Activated T-cell treated with anti-CD3 and anti-CD28 coated beads, Interleukin-2, amount 50 U/mL, for 72 hours (primary cell): ENCODE measurements around the gene WSB1. TPM values are rescaled to one million over a fixed set of nuclear protein-coding genes. Genes with fewer than 3 reads are reported as not detected.

Source experiments
- ATAC-seq, 2 donors: fragments of 150-1000 bp; cut with Tn5 transposase; replicated peaks in 1 of 2; 2 replicates each; pipeline ENCODE4 v1.10.0; 2021; ENCODE audit warnings: moderate library complexity in 2 of 2, mild to moderate bottlenecking in 1 of 2
- DNase-seq, 2 donors: peaks; one replicate each; pipeline ENCODE4 v3.0.0; 2021 to 2022; ENCODE audit warnings: mixed read lengths in 1 of 2
- H3K27ac Mint-ChIP-seq: one replicate; pipeline ENCODE4 v1.8.0; 2022; ENCODE audit warnings: mild to moderate bottlenecking, moderate library complexity, mixed read lengths
- H3K27me3 Mint-ChIP-seq: one replicate; pipeline ENCODE4 v1.8.0; 2022; ENCODE audit warnings: low read depth, mixed read lengths
- H3K36me3 Mint-ChIP-seq, 2 donors: one replicate each; pipeline ENCODE4 v1.8.0; 2022; ENCODE audit warnings: mixed read lengths in 2 of 2, mild to moderate bottlenecking in 1 of 2; ENCODE audit not compliant: insufficient read depth in 2 of 2
- H3K4me1 Mint-ChIP-seq: one replicate; pipeline ENCODE4 v1.8.0; 2022; ENCODE audit warnings: low read depth, mixed read lengths
- H3K4me3 Mint-ChIP-seq, 2 donors: one replicate each; pipeline ENCODE4 v1.8.0; 2022; ENCODE audit warnings: mild to moderate bottlenecking in 2 of 2, mixed read lengths in 2 of 2, moderate library complexity in 2 of 2
- H3K9me3 Mint-ChIP-seq, 2 donors: one replicate each; pipeline ENCODE4 v1.8.0; 2022; ENCODE audit warnings: mixed read lengths in 2 of 2
- total RNA-seq, 2 donors: library from RNA; stranded (reverse); gene quantifications; one replicate each; pipeline ENCODE4 v1.2.3, GENCODE V29; 2022

The WSB1 gene
- total RNA-seq, 2 donors from 2014 or later = 104 to 126 TPM

DNA sequence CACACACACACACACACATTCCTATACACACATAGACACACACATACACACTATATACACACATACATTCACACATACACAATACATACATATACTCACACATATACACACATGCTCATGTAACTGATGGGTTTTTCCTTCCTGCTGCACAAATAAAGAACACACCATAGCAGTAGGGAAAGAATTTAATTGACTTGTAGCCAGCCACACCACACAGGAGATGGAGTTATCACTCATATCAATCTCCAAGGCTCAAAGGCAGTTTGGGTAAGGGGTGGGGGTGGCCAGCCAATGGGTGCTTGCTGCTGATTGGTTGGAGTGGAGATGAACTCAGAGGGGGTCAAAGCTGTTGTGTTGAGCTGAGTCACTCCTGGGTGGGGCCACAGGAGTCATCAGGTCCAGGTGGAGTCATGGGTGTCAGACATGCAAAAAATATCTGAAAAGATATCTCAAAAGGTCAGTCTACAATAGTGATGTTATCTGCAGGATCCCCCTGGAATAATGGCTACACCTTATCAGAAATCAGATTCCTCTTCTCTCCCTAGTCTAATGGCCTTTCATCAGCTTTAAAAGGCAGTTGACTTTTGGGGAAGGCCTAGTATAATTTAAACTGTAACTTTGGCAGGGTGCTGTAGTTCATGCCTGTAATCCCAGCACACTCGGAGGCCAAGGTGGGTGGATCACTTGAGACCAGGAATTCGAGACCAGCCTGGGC is 46.1 kb downstream of the WSB1 start:
- peak; percentile 93 to 96 for ATAC-seq
- no peak overlapping the region for H3K27ac Mint-ChIP-seq
- peak; percentile 47 to 61 for DNase-seq

DNA sequence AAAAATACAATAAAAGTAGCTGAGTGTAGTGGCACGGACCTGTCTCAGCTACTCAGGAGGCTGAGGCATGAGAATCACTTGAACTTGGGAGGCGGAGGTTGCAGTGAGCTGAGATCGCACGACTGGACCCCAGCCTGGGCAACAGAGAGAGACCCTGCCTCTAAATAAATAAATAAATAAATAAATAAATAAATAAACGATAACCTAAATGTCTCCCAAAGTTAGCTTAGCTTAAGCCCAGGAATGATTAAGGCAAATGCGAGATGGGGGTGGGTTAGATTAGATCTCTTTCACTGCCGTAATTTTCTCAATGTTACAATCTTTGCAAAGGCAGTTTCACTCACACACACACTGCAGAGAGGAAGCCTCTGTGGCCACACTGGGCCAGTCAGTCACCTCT is 46.7 kb downstream of the WSB1 start:
- Mint-ChIP-seq H3K4me1 (peaks cover 11% of the 10 kb centered on the region), H3K4me3 (no peak overlapping the region), H3K9me3 (no peaks in the 10 kb centered on the region), H3K36me3 (no peaks in the 10 kb centered on the region), H3K27me3 (peaks cover 15% of the 10 kb centered on the region), H3K27ac (no peak overlapping the region)
- ATAC-seq (no peak), DNase-seq (no peak)

More for the DNA sequence above, 46.1 kb downstream of the WSB1 start:
- Mint-ChIP-seq H3K4me3 (no peak overlapping the region), H3K27me3 (peaks cover 11% of the 10 kb centered on the region), H3K9me3 (no peaks in the 10 kb centered on the region), H3K4me1 (peaks cover 11% of the 10 kb centered on the region), H3K36me3 (no peaks in the 10 kb centered on the region)

DNA sequence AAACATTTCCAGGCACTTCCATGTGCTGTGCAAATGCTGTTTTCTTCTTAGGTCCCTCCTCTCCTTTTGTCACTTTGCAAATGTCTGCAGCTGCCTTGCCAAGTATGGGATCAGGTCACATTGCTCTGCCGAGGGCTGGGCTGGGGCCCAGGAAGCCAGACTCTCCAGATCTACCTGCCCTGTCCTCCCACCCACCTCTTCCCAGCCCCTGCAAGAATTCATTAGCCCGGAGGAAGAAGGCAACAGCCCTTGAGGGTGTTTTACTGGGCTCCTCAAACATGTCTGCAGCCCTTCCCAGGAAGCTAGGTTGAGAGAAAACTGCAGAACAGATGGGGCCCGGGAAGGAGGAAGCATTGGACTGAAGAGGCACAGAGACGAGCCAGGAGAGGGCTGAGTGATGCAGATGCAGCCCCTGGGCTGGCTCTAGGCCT is 47.1 kb downstream of the WSB1 start:
- Mint-ChIP-seq H3K27ac (no peak overlapping the region), H3K27me3 (peaks cover 15% of the 10 kb centered on the region), H3K4me1 (peaks cover 11% of the 10 kb centered on the region), H3K36me3 (no peaks in the 10 kb centered on the region), H3K9me3 (no peaks in the 10 kb centered on the region), H3K4me3 (no peak overlapping the region)
- DNase-seq (no peak), ATAC-seq (no peak)

GRCh38 chr17:27342059-27342458 is 48.1 kb downstream of the WSB1 start:
- H3K36me3 Mint-ChIP-seq = no peaks in the 10 kb centered on the region
- H3K9me3 Mint-ChIP-seq = no peaks in the 10 kb centered on the region
- H3K27me3 Mint-ChIP-seq = peaks cover 15% of the 10 kb centered on the region
- ATAC-seq (no peak), DNase-seq (no peak)
- H3K27ac Mint-ChIP-seq = peak overlapping the region; percentile 3
- no peak overlapping the region for H3K4me3 Mint-ChIP-seq
- peaks cover 11% of the 10 kb centered on the region for H3K4me1 Mint-ChIP-seq

DNA sequence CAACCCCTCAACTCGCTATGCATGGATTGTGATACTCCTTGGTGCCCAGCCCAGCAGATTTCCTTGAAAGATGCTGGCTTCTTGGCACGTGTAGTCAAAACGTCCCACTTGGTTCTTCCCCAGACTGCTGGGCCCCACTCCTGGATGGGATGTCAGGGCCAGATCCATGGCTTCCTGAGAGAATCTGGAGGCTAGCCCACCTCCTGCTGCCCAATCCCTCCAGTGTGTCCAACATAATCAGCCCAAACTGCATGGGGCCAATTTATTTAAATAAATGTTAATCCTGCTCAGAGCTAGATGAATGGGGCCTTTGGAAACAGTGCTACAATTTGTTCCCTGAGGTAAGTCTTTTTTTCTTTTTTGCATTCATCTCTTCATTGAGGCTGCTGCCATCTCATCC is 49.4 kb downstream of the WSB1 start:
- Mint-ChIP-seq H3K4me3 (no peak overlapping the region), H3K27ac (no peak overlapping the region), H3K9me3 (no peaks in the 10 kb centered on the region), H3K36me3 (no peaks in the 10 kb centered on the region), H3K4me1 (peaks cover 14% of the 10 kb centered on the region), H3K27me3 (peaks cover 15% of the 10 kb centered on the region)
- DNase-seq (no peak), ATAC-seq (no peak)

DNA sequence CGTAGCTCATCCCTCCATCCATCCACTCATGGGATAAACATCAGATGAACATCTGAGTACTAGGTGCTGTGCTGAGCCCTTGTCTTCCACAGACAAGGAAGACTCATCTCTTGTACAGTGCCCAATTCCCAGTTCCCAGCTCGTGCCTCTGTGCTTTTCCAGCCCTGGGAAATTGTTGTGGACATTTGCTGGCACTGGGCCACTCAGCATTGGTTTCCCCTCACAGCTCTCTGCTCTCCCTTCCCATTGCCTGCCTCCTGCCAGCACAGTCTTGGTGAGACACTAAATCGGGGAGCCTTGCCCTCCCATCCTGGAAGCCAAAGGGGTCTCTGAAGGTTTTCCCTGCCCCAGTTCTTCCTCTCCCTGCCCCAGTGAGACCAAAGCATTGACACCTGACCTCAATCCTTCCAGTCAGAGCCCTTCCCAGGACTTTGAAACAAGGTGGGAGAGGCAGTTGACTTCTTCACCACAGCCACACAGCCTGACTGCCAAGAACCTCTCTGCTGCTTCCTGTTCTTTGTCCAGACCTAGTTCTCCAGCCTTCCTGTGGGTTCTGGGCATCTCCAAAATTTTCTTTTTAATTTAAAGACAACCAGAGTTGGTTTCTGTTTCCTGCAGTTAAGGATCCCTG is 50.2 kb downstream of the WSB1 start:
- peaks cover 15% of the 10 kb centered on the region for H3K27me3 Mint-ChIP-seq
- H3K4me1 Mint-ChIP-seq = peaks cover 19% of the 10 kb centered on the region
- no peak overlapping the region for H3K27ac Mint-ChIP-seq
- no peak for ATAC-seq
- H3K36me3 Mint-ChIP-seq = no peaks in the 10 kb centered on the region
- DNase-seq = no peak
- H3K4me3 Mint-ChIP-seq = no peak overlapping the region
- no peaks in the 10 kb centered on the region for H3K9me3 Mint-ChIP-seq

- DNase-seq (no peak), ATAC-seq (no peak)
- Mint-ChIP-seq H3K4me3 (no peak overlapping the region), H3K27ac (no peak overlapping the region), H3K4me1 (peaks cover 8% of the 10 kb centered on the region), H3K9me3 (no peaks in the 10 kb centered on the region), H3K36me3 (no peaks in the 10 kb centered on the region), H3K27me3 (peaks cover 15% of the 10 kb centered on the region)
These were observed 51.4 kb downstream of the WSB1 start for GRCh38 chr17:27345141-27345904.

DNA sequence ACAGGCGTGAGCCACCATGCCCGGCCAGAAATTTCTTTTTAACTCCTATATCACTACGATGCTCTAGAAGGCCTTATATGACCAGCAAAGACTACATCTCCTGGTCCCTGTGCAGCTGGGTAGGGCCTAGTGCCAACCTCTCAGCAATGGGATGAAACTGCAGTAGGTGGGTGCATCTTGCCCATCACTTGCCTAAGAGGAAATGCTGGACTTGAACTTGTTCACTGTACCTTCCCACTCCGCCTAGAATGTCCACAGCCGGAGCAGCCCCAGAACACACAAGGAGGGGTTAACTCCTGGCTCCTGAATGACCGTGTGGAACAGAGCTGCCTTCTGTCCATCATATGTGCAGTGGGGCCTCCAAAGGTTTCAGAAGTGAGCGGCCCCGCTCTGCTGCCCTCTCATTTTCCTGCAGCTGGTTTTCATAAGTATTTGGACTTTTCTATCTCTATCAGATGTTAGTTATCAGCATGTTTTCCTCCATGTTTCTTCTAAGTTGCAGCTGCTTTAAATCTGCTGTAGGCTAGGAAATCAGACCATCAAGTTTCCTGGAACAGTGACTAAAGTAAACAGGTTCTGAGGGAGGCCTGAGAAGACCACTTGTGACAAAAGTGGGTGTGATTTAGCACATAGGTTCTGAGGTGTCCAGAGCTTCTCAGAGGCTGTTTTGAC is 52.5 kb downstream of the WSB1 start:
- peaks cover 8% of the 10 kb centered on the region for H3K4me1 Mint-ChIP-seq
- H3K4me3 Mint-ChIP-seq = no peak overlapping the region
- H3K36me3 Mint-ChIP-seq = no peaks in the 10 kb centered on the region
- H3K27me3 Mint-ChIP-seq = peaks cover 15% of the 10 kb centered on the region
- ATAC-seq (no peak), DNase-seq (no peak)
- H3K9me3 Mint-ChIP-seq = no peaks in the 10 kb centered on the region
- H3K27ac Mint-ChIP-seq = no peak overlapping the region

DNA sequence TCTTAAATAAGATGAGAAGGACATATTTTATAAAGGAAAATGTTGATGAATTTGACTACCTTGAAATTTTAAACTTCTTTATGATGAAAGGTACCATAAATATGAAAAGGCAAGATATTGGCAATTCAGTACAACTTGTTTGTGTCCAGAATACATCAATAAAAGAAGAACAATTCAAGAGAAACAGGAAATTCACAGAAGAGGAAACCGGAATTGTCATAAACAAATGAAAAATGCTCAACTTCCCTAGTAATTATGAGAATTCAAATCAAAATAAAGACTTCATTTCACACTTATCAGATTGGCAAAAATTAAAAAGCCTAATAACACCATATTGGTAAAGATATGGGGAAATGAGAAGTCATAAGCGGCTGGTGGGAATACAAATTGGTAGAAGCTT is 54.3 kb downstream of the WSB1 start:
- Mint-ChIP-seq H3K27me3 (peaks cover 15% of the 10 kb centered on the region), H3K27ac (no peak overlapping the region), H3K4me3 (peak overlapping the region; percentile 70 to 73), H3K4me1 (peaks cover 26% of the 10 kb centered on the region), H3K36me3 (peaks cover 0 to 1% of the 10 kb centered on the region in 2 donors), H3K9me3 (no peaks in the 10 kb centered on the region)
- ATAC-seq = no peak
- no peak for DNase-seq

- Mint-ChIP-seq H3K36me3 (peaks cover 0 to 1% of the 10 kb centered on the region in 2 donors), H3K27me3 (peaks cover 8% of the 10 kb centered on the region), H3K4me1 (peaks cover 33% of the 10 kb centered on the region), H3K4me3 (no peak overlapping the region), H3K9me3 (no peaks in the 10 kb centered on the region), H3K27ac (no peak overlapping the region)
- ATAC-seq (no peak), DNase-seq (no peak)
These were observed 55.7 kb downstream of the WSB1 start for GRCh38 chr17:27349540-27350021.

- Mint-ChIP-seq H3K27ac (no peak overlapping the region), H3K36me3 (peaks cover 0 to 1% of the 10 kb centered on the region in 2 donors), H3K27me3 (no peaks in the 10 kb centered on the region), H3K9me3 (no peaks in the 10 kb centered on the region), H3K4me3 (peak overlapping the region in 1 of 2 donors; percentile 71), H3K4me1 (peaks cover 40% of the 10 kb centered on the region)
- no peak for ATAC-seq
- DNase-seq = no peak
These were observed 57.8 kb downstream of the WSB1 start for GRCh38 chr17:27351759-27352158.

DNA sequence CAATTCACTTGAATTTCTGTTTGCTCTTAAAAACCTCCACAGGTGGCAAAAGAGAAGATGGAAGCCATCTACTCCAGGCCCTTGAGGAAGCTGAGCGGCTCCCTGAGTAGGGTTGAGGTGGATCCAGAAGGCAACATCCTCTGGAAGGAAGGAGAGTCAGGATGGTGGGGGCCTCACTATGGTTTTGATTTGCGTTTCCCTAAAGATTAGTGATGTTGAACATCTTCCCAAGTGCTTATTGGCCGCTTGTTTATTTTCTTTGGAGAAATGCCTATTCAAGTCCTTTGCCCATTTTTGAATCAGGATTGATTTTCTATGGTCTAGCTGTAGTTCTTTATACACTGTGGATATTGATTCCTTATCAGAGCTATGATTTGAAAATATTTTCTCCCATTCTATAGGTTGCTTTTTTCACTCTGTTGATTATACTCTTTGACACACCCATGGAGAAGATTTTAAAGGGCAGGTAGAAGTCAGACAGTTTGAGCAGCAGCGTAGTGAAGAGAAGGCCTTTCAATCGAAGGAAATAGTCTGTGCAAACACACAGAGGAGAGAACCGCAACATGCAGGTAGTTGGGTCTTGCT is 58.6 kb downstream of the WSB1 start:
- Mint-ChIP-seq H3K27me3 (peaks cover 7% of the 10 kb centered on the region), H3K27ac (peak overlapping the region; percentile 61)

More for the DNA sequence above, 58.6 kb downstream of the WSB1 start:
- ATAC-seq = no peak
- peaks cover 0 to 1% of the 10 kb centered on the region in 2 donors for H3K36me3 Mint-ChIP-seq
- peak overlapping the region; percentile 68 to 71 for H3K4me3 Mint-ChIP-seq
- no peaks in the 10 kb centered on the region for H3K9me3 Mint-ChIP-seq
- no peak for DNase-seq
- peaks cover 40% of the 10 kb centered on the region for H3K4me1 Mint-ChIP-seq
